PFSK-1 (cell line): ENCODE measurements around the gene TIMM23.

Experiments used
- FOXP2 ChIP-seq: optimal IDR thresholded peaks from 2 replicates; pipeline ENCODE3; 2011; ENCODE audit warnings: borderline replicate concordance, control low read depth, inconsistent platforms; ENCODE audit not compliant: insufficient read depth; ENCODE audit errors: extremely low read length, extremely low read depth
- POLR2AphosphoS5 ChIP-seq: IDR thresholded peaks from 2 replicates; pipeline ENCODE4 v1.6.1; 2012; ENCODE audit warnings: low read depth, mild to moderate bottlenecking, control low read depth, low read length, moderate library complexity
- TF ChIP-seq, protein P1 (sequence below), 2 experiments: IDR thresholded peaks; 2 replicates each; pipeline versions ENCODE4 v1.6.1 to v1.8.0; 2011 to 2012; ENCODE audit warnings: low read depth in 2 of 2, low read length in 2 of 2, control low read depth in 1 of 2, inconsistent platforms in 1 of 2, mild to moderate bottlenecking in 1 of 2, moderate library complexity in 1 of 2; ENCODE audit not compliant: insufficient read depth in 1 of 2

DNA sequence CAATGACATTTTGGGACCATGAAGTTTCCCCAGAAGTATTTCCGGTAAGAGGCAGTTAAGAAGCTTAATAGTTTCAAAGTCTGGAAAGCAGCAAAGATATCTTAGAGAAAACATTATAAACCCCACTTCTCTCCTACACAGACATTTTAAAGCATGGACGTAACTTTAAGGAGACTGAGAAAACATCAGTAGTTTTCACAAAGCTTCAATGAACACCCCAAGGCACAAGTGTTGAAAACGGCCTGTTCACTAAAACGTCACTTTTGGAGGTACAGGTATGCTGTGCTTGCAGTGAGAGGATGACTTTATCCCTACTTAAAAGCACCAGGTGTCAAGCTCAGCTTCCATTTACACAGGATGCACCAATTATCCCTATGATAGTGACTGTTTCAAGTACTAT is 33.1 kb downstream of the TIMM23 start:
- no peak for TF ChIP-seq POLR2AphosphoS5
- TF ChIP-seq FOXP2: no peak
- TF ChIP-seq, protein P1, sequence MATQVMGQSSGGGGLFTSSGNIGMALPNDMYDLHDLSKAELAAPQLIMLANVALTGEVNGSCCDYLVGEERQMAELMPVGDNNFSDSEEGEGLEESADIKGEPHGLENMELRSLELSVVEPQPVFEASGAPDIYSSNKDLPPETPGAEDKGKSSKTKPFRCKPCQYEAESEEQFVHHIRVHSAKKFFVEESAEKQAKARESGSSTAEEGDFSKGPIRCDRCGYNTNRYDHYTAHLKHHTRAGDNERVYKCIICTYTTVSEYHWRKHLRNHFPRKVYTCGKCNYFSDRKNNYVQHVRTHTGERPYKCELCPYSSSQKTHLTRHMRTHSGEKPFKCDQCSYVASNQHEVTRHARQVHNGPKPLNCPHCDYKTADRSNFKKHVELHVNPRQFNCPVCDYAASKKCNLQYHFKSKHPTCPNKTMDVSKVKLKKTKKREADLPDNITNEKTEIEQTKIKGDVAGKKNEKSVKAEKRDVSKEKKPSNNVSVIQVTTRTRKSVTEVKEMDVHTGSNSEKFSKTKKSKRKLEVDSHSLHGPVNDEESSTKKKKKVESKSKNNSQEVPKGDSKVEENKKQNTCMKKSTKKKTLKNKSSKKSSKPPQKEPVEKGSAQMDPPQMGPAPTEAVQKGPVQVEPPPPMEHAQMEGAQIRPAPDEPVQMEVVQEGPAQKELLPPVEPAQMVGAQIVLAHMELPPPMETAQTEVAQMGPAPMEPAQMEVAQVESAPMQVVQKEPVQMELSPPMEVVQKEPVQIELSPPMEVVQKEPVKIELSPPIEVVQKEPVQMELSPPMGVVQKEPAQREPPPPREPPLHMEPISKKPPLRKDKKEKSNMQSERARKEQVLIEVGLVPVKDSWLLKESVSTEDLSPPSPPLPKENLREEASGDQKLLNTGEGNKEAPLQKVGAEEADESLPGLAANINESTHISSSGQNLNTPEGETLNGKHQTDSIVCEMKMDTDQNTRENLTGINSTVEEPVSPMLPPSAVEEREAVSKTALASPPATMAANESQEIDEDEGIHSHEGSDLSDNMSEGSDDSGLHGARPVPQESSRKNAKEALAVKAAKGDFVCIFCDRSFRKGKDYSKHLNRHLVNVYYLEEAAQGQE (IDR thresholded peaks at IDR 0.05; ENCODE audit: insufficient read depth in 1 of 2, low read depth in 2 of 2, low read length in 2 of 2): no peak
